ENCODE results near the gene TENT4A.
"Not testable (repeated sequence)": the region's sequence is repeated elsewhere in the genome, so short reads cannot be mapped to it uniquely, and the experiment has no call there.

The TENT4A gene
- 24.1 to 84.1 (median 34.7) reads per million in 17 experiments for total RNA-seq

DNA sequence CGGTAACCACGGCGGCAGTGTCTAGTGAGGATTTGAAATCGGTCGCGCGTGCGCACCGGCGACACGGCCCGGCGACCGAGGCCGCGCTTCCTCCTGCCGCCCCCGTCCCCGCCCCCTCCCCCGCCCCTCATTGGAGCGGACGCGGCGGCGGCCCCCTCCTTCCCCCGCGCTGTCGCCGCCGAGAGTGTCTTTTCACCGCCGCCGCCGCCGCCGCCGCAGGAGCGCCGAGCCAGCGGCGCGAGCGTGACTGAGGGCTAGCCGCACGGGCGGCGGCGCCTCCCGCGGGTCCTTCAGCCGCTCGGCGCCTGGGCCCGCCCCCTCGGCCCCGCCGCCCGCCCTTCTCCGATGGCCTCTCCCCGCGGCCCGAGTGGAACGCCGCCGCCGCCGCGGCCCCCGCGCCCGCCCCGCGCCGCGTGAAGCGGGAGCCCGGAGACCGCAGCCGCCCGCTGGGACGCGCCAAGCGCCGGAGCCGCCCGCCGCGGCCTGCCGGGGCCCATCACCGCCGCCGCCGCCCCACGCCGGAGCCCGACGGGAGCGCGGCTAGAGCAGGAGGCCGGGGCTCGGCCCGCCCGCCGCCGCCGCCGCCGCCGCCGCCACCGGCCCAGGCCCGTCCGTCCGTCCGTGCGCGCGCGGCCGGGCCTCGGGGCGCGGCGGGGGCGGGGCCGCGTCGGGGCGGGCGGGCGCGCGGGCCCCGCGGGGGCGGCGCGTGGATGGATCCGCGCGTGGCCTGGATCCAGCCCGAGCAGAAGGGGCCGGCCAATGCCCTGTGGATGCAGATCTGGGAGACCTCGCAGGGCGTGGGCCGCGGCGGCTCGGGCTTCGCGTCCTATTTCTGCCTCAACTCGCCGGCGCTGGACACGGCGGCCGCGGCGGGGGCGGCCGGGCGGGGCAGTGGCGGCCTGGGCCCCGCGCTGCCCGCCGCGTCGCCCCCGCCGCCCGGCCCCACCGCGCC is at the start of gene TENT4A:
TSS of gene TENT4A (plus strand) at position 159 of the 952 bp plus-strand sequence. CDS start at position 711, 552 bp downstream.
- DNase-seq, result peak; percentile 34 to 99 (median 67)

DNA sequence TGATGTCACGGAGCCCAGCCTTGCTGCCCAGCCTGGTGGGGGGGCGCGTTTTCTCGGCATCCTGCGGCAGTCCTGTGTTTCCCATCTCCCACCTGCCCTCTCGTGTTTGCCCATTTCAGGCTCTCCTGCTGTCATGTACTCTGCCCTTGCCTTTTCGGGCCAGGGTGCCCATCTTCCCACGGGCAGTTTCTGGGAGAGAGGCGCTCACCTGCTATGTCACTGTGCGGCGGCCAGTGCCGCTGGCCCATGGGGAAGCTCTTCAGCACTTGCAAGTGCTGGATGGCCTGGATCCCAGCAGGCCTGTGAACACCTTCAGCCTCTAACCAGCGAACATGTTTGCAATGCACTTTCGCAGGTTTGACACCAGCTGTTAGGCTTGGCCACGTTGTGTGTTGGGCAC is 46.5 kb upstream of the TENT4A start:
- DNase-seq, result no peak

DNA sequence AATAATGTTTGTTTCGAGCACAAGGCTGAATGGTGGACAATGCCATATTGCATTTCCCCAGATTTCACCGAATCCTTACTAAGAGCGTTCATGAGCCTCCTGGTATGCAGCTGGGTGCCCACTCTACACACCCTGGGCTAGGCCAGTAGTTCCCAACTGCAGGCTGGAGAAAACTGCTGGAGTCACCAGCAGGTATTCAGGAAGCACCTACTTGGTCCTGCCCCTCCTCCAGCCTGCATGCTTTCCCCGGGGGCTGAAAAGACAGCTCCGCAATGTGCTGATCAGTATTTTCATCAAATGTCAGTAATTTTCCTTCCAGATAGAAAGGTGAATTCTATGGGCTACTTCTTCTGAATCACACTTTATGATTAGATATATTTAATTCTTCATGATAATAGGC is 45.6 kb upstream of the TENT4A start:
- DNase-seq, result no peak

DNA sequence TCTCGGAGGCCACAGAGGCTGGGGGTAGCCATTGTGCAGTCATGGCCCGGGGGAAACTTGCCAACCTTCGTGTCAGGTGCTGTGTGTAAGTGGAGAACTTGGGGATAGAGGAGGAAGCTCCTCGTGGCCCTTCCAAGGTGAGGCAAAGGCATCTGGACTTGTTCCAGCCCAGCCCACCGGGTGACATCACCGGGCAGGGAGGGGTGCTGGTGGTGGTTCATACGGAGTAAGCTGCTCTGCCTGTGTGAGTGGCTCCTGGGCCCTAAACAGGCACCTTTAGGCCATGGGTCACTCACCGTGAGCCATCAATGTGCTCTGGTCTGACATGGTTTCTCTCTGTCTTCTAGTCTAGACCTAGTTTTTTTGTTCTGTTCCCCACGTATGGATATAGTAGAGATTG is 44.5 kb upstream of the TENT4A start:
- not testable (repeated sequence) for DNase-seq

DNA sequence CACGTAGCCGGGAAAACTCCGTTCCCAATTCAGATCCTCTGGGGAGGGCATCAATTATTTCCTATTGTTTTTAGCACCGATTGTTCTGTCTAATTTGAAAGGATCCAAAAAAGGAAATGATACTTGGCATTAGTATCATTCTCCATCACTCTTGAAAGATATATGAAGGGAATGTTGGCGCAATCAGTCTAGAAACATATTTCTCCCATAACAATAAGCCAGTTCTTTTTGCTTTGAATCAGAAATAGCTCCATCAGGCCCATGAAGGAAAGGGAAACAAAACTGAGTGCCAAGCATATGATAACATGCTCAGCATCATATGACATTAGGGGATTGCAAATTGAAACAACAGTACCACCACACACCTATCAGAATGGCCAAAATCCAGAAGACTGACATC is 40.2 kb upstream of the TENT4A start:
- no peak for DNase-seq

DNA sequence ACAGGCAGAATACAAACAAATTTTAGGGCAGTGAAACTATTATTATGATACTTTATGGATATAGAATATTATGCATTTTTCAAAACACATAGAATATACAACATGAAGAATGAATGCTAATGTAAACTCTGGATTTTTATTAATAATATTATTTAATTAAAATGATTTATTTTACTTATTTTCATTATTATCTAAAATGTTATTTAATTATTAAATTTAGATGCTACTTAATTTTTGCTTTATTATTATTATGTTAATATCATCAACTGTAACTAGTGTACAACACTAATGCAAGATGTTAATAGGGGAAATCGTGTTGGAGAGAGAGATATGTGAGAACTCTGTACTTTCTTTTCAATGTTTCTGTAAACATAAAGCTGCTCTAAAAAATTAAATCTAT is 39.3 kb upstream of the TENT4A start:
- DNase-seq, result no peak

DNA sequence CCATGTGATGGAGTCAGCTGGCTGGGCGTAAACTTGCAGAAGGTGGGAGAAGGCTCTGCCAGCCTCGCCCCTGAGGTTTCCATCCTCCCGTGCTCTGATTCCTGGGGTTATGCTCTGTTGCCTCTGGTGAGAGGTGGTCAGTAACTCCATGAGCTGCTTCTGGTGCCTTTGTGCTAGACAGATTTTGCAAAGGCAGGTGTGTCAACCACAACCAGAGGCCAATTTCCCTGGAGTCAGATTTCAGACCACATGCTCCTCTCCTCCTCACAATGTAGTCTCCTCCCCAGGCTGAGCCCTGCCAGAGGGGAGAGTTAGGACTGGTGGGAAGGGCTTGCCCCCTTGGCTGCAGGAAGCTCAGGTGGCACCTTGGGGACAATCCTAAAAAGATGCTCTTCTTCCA is 38.8 kb upstream of the TENT4A start:
- DNase-seq, result no peak

DNA sequence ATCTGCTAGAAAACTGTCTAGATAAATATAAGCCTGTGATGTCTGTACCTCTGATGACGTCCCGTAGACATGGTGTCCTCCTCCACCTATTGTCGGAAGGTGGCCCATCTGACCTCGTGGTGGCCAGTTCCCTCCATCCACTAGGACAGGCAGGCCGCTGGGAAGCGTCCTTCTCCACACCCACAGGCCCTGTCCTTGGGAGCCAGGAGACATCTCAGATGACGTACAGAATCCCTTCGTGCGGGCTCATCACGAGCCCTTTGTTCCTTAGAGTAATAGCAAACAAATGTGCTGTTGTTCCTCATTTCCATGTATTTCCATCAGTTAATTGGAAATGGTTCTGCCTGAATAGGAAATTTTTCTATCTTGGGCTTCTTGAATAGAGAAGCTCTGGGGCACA is 38.3 kb upstream of the TENT4A start:
- no peak for DNase-seq

DNA sequence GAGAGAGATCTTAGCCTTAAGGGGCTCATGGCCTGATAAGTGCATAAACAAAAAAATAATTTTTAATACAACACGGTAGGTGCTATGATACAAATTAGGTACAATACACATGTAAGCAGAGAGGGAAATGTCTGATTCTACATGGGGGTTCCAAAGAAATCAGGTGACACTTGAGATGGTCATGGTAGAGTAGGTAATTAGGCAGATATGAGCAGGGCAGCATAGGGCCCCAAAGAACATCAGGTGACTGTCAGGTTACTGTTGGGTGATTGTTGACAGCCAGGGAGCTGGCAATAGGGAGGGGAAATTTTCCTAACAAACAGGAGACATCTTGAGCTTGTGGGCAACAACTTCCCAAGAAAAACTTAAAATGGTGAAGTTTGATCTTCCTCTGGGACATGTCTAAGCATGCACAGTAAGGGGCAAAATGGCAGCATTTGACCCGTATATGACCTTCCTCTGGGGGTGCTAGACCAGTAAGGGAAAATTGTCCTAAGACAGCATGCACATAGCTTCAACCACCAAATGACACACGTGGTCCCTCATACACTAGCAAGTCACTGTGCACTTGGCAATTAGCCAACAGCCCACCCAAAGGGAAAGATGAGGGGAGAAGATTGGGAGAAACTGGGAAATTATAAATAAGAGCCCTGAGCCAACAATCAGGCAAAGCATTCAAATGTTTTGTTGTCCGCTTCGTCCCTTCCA is 37.3 kb upstream of the TENT4A start:
- DNase-seq, result peak in 1 of 4 experiments; percentile 4

DNA sequence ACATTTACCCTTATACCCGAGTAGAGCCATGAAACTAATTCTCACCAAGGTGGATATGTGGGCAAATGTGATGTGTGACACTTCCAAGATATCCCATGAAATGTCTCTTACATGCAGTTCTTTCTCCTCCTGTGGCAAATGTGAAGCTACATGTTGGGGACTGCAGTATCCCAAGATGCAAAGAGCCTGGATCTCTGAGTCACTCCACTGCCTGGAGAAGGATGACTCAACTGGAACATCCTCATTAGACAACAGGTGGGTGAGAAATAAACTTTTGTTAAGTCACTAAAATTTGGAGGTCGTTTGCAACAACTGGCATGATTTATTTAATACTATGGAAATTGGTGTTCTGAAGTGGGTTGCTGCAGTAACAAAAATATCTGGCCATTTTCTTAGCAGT is 36.5 kb upstream of the TENT4A start:
- DNase-seq, result no peak

DNA sequence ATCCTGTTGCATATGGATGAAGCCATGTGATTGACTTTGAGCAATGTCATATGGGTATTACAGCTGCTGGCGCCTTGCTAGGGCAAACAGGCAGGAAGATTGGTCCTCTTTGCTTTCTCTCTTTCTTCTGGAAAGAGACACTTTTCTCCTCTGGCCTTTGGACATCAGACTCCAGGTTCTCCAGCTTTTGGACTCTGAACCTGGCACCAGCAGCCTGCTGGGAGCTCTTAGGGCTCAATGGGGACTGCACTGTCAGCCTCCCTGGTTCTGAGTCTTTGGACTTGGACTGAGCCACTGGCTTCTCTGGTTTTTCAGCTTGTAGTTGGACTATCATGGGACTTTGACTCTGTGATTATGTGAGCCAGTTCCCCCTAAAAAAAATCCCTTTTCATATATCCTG is 34.8 kb upstream of the TENT4A start:
- no peak for DNase-seq

DNA sequence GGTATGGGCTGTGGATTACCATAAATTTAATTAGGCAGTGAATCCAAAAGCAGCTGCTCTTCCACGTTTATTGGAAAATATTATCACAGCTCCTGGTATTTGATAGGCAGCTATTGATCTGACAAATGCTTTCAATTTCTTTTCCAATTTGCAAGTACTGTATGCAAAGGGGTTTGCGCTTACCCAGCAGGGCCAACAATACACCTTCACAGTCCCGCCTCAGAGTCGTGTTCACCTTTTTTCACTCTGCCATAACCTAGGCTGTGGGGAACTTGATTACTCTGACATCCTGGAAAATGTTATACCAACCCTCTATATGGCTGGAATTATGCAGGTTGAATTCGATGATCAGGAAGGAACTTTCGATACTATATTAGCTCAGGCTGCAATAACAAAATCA is 32.3 kb upstream of the TENT4A start:
- no peak for DNase-seq

DNA sequence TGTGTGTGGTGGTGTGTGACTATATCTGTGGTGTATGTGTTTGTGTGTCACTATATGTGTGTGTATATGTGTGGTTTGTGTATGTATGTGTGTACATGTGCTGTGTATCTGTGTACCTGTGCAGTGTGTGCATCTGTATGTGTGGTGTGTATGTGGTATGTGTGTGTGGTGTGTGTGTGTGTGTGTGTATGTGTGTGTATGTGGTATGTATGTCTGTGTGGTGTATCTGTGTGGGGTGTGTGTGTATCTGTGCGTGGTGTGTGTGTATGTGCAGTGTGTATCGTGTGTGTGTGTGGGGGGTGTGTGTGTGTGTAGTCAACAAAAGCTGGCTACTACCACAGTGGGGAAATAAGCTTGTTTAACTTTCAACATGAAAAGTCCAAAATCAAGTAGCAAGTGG is 31.6 kb upstream of the TENT4A start:
- no peak for DNase-seq

DNA sequence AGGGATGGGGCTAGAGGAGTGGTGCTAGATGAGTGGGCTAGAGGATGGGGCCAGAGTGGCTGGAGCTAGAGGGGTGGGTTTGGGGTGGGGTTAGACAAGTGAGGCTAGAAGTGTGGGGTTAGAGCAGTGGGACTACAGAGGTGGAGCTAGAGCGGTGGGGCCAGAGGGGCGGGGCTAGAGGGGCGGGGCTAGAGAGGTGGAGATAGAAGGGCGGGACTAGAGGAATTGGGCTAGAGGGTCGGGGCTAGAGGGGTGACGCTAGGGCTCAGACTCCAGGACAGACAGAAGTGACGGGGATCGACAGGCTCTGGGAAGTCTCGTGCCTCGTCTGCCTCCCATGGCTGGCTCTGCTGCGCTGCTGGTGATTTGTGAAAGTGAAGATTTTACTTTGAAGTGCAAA is 31.0 kb upstream of the TENT4A start:
- no peak for DNase-seq

DNA sequence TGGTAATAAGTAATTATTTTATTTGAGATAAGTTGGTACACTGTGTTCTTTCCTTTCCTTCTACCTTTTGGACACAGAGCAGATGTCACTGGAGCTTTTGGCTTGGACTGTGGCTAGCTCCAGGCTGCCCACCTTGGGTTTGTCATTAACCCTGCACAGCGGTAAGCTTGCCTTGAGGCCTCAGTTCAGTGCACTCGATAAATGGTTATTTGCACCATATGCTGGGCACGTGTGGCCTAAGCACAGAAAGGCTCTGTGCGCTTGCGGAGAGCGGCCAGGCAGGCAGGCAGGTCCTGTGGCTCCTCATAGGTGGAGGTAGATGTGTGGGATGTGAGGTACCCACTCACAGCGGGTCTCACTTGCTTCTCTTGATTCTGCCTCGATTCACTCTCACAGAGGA is 30.0 kb upstream of the TENT4A start:
- DNase-seq, result no peak

DNA sequence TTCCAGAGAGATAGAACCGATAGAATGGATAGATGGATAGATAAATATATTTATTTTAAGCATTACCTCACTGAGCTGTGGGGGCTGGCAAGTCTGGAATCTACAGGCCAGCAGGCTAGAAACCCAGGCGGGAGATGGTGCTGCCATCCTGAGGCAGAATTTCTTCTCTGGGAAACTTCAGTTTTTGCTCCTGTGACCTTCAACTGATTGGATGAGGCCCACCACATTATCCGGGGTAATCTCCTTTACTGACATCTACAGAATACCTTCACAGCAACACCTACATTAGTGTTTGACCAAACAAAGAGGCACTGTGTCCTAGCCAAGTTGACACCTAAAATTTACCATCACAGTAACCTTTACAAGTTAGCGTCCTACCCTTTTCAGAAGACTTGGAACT is 29.2 kb upstream of the TENT4A start:
- DNase-seq, result no peak

DNA sequence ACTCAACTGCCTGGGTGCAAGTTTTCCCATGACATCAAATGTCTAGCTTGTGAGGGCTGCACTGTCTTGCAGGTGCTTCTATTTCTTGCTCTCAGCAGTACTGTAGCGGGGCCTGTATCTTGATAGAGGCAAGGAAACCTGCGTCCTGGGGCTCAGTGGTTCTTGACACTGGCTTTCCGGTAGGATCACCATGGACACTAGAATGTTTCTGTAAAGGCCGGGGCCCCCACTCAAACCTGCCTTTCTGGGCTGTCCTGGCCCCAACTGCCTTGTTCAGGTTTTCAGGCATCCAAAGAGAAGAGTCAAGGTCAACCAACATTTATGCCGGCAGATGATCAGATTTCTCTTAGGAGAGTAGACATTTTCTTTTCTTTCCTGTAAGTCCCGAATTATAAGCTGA is 26.7 kb upstream of the TENT4A start:
- DNase-seq, result no peak

DNA sequence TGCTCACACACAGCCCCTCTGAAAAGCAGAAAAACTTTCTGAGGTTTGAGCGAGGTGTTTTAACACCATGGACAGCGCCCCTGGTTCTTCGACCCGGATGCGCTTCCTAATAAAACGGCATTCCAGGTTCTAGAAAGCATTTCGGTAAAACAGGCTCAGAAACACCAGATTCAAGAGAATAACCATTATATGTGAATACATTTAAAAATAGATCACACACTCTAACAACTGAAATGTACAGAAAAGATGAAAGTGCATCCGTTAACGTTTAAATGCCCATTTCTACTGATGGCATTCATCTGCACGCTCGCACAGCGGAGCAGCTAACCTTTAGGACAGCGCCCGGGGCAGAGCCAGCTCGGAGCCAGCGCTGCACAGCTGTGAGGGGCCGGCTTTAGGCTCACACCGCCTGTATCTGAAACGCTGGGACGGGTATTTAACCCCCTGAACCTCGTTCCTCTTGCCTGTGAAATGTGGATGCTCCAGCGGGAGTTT is 26.3 kb upstream of the TENT4A start:
- DNase-seq, result peak; percentile 41 to 63 (median 56)

DNA sequence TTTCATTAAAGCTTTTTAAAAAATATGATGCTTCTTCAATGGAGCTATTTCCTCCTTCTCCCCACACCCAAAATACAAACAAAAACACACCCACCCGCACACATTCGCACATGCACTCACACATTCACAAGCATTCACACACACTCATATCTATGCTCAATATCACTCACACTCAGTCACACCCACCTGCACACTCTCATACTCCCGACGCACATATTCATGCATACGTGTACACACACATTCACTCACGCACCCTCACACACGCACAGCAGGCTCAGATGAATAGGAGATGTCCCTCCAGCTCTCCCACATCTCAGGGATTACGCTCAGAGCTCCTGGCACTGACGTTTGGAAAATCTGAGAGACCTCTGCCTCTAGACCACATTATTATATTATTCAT is 25.7 kb upstream of the TENT4A start:
- no peak for DNase-seq

DNA sequence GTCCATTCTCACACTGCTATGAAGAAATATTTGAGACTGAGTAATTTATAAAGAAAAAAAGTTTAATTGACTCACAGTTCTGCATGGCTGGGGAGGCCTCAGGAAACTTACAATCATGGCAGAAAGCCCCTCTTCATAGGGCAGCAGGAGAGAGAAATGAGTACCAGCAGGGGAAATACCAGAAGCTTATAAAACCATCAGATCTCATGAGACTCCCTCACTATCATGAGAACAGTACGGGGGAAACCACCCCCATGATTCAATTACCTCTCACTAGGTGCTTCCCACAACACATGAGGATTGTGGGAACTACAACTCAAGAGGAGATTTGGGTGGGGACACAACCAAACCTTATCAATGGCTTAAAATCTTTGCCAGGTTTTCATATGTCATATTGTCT is 20.3 kb upstream of the TENT4A start:
- DNase-seq, result no peak

DNA sequence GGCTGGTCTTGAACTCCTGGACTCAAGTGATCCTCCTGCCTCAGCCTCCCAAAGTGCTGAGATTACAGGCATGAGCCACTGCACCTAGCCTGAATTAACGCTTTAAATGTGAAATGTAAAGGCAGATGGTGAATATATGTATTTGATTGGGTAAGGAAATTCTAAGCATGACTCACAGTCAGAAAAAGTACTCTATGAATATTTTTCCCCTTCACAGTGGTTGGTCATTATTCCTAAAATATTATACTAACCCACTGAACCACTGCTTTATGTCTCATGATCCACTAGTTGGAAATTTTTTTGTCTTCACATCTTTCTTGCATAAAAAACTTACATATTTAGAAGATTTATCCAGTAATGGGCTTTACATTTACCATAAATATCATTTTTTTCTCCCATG is 14.5 kb upstream of the TENT4A start:
- no peak for DNase-seq

DNA sequence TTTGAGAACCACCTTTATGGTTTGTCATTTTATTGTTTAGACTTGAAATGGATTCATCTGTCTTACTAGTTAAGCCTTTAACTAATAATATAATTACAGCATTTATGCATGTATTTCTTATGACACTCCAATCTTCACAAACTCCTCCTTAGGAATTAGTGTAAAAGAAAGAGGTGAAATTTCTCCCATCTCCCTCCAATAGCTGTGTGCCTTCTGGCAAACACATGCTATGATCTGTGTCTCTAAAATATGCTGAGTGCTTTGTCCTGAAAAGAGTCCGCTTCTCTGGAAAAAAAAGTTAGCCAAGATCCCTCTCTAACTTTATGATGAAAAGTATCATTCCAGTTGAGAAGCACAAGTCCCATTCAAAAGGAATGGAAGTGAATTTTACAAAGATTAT is 13.9 kb upstream of the TENT4A start:
- no peak for DNase-seq

DNA sequence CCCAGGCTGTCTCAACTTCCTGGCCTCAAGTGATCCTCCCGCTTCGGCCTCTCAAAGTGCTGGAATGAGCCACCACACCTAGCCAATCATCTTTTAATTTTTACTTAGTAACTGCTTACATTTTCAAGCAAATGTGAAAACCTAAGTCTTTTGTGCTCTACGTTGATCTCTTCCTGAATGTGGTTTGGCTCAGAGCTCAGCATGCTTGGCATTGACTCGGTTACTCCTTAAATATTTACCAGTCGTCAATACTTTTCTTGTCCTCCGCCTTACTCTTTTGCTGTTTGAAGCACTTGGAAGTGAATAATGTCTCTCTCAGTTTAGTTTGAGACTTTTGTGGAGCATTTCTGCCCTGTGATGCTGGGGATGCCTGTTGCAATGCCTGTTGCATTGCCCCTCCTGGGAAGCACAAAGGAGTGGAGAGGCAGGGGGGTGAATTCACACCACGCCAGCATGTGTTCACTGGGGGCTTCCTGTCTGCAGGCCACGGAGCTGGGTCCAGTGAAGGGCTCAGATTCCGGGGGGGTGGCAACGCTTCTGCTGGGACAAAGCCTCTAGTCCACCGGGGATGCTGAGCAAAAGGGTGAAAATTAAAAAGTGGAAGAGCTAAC is 13.1 kb upstream of the TENT4A start:
- no peak for DNase-seq
